Mucosa of rectum (tissue), 2 donors: ENCODE measurements around the gene LIMCH1.

Experiments
- H3K27ac ChIP-seq, 2 donors: one replicate each; pipeline ENCODE4 v1.7.0; 2013; ENCODE audit warnings: inconsistent platforms in 2 of 2, low read depth in 2 of 2, low read length in 2 of 2
- H3K27me3 ChIP-seq, 2 donors: one replicate each; pipeline ENCODE4 v1.7.0; 2013; ENCODE audit warnings: low read length in 2 of 2; ENCODE audit not compliant: control insufficient read depth in 2 of 2, insufficient read depth in 2 of 2
- H3K36me3 ChIP-seq, 2 donors: one replicate each; pipeline ENCODE4 v1.7.0; 2013; ENCODE audit warnings: low read length in 2 of 2; ENCODE audit not compliant: control insufficient read depth in 2 of 2, insufficient read depth in 2 of 2
- H3K4me1 ChIP-seq, 2 donors: one replicate each; pipeline ENCODE4 v1.7.0; 2013; ENCODE audit warnings: low read length in 2 of 2, mild to moderate bottlenecking in 1 of 2; ENCODE audit not compliant: control insufficient read depth in 2 of 2, insufficient read depth in 2 of 2
- H3K4me3 ChIP-seq, 2 donors: one replicate each; pipeline ENCODE4 v1.7.0; 2013; ENCODE audit warnings: low read length in 2 of 2
- H3K9ac ChIP-seq, 2 donors: one replicate each; pipeline ENCODE4 v1.7.0; 2013; ENCODE audit warnings: low read length in 2 of 2, low read depth in 1 of 2, mild to moderate bottlenecking in 1 of 2
- H3K9me3 ChIP-seq, 2 donors: one replicate each; pipeline ENCODE4 v1.7.0; 2013; ENCODE audit warnings: low read length in 2 of 2; ENCODE audit not compliant: control insufficient read depth in 2 of 2
- donor health status: healthy.
- donor health status: Normal muscosa, but diverticular disease.

The LIMCH1 gene

GRCh38 chr4:41530741-41531140 lies 7.2 kb upstream of the LIMCH1 start:
- H3K9me3 ChIP-seq = no peaks in the 10 kb centered on the region
- H3K9ac ChIP-seq = no peak overlapping the region
- H3K36me3 ChIP-seq = no peaks in the 10 kb centered on the region
- no peak overlapping the region for H3K27ac ChIP-seq
- no peaks in the 10 kb centered on the region for H3K27me3 ChIP-seq
- no peak overlapping the region for H3K4me3 ChIP-seq
- no peaks in the 10 kb centered on the region for H3K4me1 ChIP-seq

GRCh38 chr4:41532336-41532735 lies 5.6 kb upstream of the LIMCH1 start:
- no peak overlapping the region for H3K27ac ChIP-seq
- no peaks in the 10 kb centered on the region for H3K36me3 ChIP-seq
- H3K4me3 ChIP-seq = no peak overlapping the region
- no peak overlapping the region for H3K9ac ChIP-seq
- no peaks in the 10 kb centered on the region for H3K4me1 ChIP-seq
- no peaks in the 10 kb centered on the region for H3K9me3 ChIP-seq
- H3K27me3 ChIP-seq = no peaks in the 10 kb centered on the region

- H3K9me3 ChIP-seq = no peaks in the 10 kb centered on the region
- H3K27me3 ChIP-seq = no peaks in the 10 kb centered on the region
- no peak overlapping the region for H3K4me3 ChIP-seq
- H3K36me3 ChIP-seq = no peaks in the 10 kb centered on the region
- H3K27ac ChIP-seq = no peak overlapping the region
- H3K4me1 ChIP-seq = no peaks in the 10 kb centered on the region
- H3K9ac ChIP-seq = no peak overlapping the region
These were observed 5.1 kb upstream of the LIMCH1 start for GRCh38 chr4:41532882-41533281.

- H3K27ac ChIP-seq = no peak overlapping the region
- no peaks in the 10 kb centered on the region for H3K27me3 ChIP-seq
- H3K9ac ChIP-seq = no peak overlapping the region
- no peaks in the 10 kb centered on the region for H3K9me3 ChIP-seq
- no peak overlapping the region for H3K4me3 ChIP-seq
- H3K36me3 ChIP-seq = no peaks in the 10 kb centered on the region
- H3K4me1 ChIP-seq = no peaks in the 10 kb centered on the region
These were observed 4.3 kb upstream of the LIMCH1 start for GRCh38 chr4:41533680-41534079.

- H3K9ac ChIP-seq = no peak overlapping the region
- no peaks in the 10 kb centered on the region for H3K36me3 ChIP-seq
- no peaks in the 10 kb centered on the region for H3K9me3 ChIP-seq
- H3K4me1 ChIP-seq = no peaks in the 10 kb centered on the region
- no peak overlapping the region for H3K27ac ChIP-seq
- no peak overlapping the region for H3K4me3 ChIP-seq
- no peaks in the 10 kb centered on the region for H3K27me3 ChIP-seq
These were observed 3.6 kb upstream of the LIMCH1 start for GRCh38 chr4:41534404-41534803.

- Histone ChIP-seq H3K4me1 (no peaks in the 10 kb centered on the region), H3K9me3 (no peaks in the 10 kb centered on the region), H3K4me3 (no peak overlapping the region), H3K27me3 (no peaks in the 10 kb centered on the region), H3K27ac (no peak overlapping the region), H3K36me3 (no peaks in the 10 kb centered on the region), H3K9ac (no peak overlapping the region)
These were observed 2.0 kb upstream of the LIMCH1 start for GRCh38 chr4:41535911-41536371.

- no peaks in the 10 kb centered on the region for H3K9me3 ChIP-seq
- H3K36me3 ChIP-seq = no peaks in the 10 kb centered on the region
- no peaks in the 10 kb centered on the region for H3K27me3 ChIP-seq
- H3K4me1 ChIP-seq = no peaks in the 10 kb centered on the region
- H3K4me3 ChIP-seq = no peak overlapping the region
- H3K9ac ChIP-seq = no peak overlapping the region
- no peak overlapping the region for H3K27ac ChIP-seq
These were observed 566 bp upstream of the LIMCH1 start for GRCh38 chr4:41537292-41537890.

- Histone ChIP-seq H3K36me3 (no peaks in the 10 kb centered on the region), H3K9ac (no peak overlapping the region), H3K27ac (no peak overlapping the region), H3K27me3 (no peaks in the 10 kb centered on the region), H3K4me3 (no peak overlapping the region), H3K9me3 (no peaks in the 10 kb centered on the region), H3K4me1 (no peaks in the 10 kb centered on the region)
These were observed 1.0 kb downstream of the LIMCH1 start for GRCh38 chr4:41538887-41539498.

GRCh38 chr4:41539711-41540110 lies 1.8 kb downstream of the LIMCH1 start:
- H3K9ac ChIP-seq = no peak overlapping the region
- no peak overlapping the region for H3K27ac ChIP-seq
- no peaks in the 10 kb centered on the region for H3K27me3 ChIP-seq
- H3K4me3 ChIP-seq = no peak overlapping the region
- no peaks in the 10 kb centered on the region for H3K4me1 ChIP-seq
- no peaks in the 10 kb centered on the region for H3K36me3 ChIP-seq
- no peaks in the 10 kb centered on the region for H3K9me3 ChIP-seq

- Histone ChIP-seq H3K9ac (no peak overlapping the region), H3K27ac (no peak overlapping the region), H3K4me1 (no peaks in the 10 kb centered on the region)
These were observed 2.7 kb downstream of the LIMCH1 start for GRCh38 chr4:41540687-41541086.

More at GRCh38 chr4:41540687-41541086, 2.7 kb downstream of the LIMCH1 start:
- H3K4me3 ChIP-seq = no peak overlapping the region
- no peaks in the 10 kb centered on the region for H3K9me3 ChIP-seq
- H3K36me3 ChIP-seq = no peaks in the 10 kb centered on the region
- H3K27me3 ChIP-seq = no peaks in the 10 kb centered on the region
